K562 (cell line): ENCODE data around the gene GEMIN5. TPM values are rescaled to one million over a fixed set of nuclear protein-coding genes. Genes with fewer than 3 reads are reported as not detected.
A peak's percentile ranks its signal among the peaks of the same experiment; 100 is the strongest.

Experiments used
- ATAC-seq: fragments of 200-7000 bp; cut with Tn5 transposase; 3 replicates; pipeline ENCODE4 v1.9.1; 2020; ENCODE audit warnings: moderate library complexity
- BruUV-seq: library from RNA; stranded (reverse); fragments of 400-500 nt; replicated peaks from 2 replicates; lab custom pipeline; 2021; lab: Mats Ljungman, UMichigan
- CTCF ChIA-PET: fragments of 300-600 bp; formaldehyde crosslinking; extraction: SDS; loops from one replicate; lab custom pipeline; 2021; ENCODE audit warnings: low intra/inter-chr PET ratio; lab: Yijun Ruan, JAX
- POLR2A ChIA-PET: fragments of 300-600, 350-650 bp; sonication (Branson Sonifier 250); formaldehyde crosslinking; extraction: SDS; loops from one replicate; lab custom pipeline; 2021; ENCODE audit warnings: antibody characterized with exemption, inconsistent platforms; lab: Yijun Ruan, JAX
- DNase-seq, 4 experiments: peaks; one replicate each; pipeline versions ENCODE4 v3.0.0 to v3.0.0-alpha.2; 2011 to 2018; ENCODE audit warnings: low spot score in 3 of 4, mixed read lengths in 3 of 4; ENCODE audit errors: extremely low read depth in 1 of 4
- FAIRE-seq: peaks from 2 replicates; lab custom pipeline; 2011; peaks lifted over from hg19 to GRCh38; lab: Jason Lieb, UNC
- H2AFZ ChIP-seq: 2 replicates; pipeline ENCODE4 v1.6.0; 2011; ENCODE audit warnings: low read depth, low read length, control low read depth, inconsistent platforms
- H3K27ac ChIP-seq: fragments of 200-600 bp; 3 replicates; pipeline ENCODE4 v1.8.0; 2011; ENCODE audit warnings: low read depth, mild to moderate bottlenecking, control low read depth, inconsistent platforms, low read length, moderate library complexity, mixed read lengths; ENCODE audit errors: extremely low read depth
- H3K27me3 ChIP-seq, 2 experiments: fragments of 300-600 bp in 1 of 2; 2 replicates in 1 of 2; 3 replicates in 1 of 2; pipeline versions ENCODE4 v1.6.0 to v1.8.0; 2011; ENCODE audit warnings: inconsistent platforms in 2 of 2, low read length in 2 of 2, mild to moderate bottlenecking in 1 of 2, mixed read lengths in 1 of 2, moderate library complexity in 1 of 2; ENCODE audit not compliant: control insufficient read depth in 2 of 2, insufficient read depth in 2 of 2
- H3K36me3 ChIP-seq: fragments of 300-600 bp; 3 replicates; pipeline ENCODE4 v1.8.0; 2011; ENCODE audit warnings: mild to moderate bottlenecking, low read length, inconsistent platforms; ENCODE audit not compliant: control insufficient read depth, insufficient read depth
- H3K4me1 ChIP-seq, 2 experiments: fragments of 200-600 bp in 1 of 2; replicated peaks in 1 of 2; 2 replicates in 1 of 2; 3 replicates in 1 of 2; pipeline versions ENCODE4 v1.5.1 to v1.8.0; 2011; ENCODE audit warnings: inconsistent platforms in 2 of 2, low read length in 2 of 2, mild to moderate bottlenecking in 1 of 2, mixed read lengths in 1 of 2, moderate library complexity in 1 of 2; ENCODE audit not compliant: control insufficient read depth in 2 of 2, insufficient read depth in 2 of 2
- H3K4me2 ChIP-seq: 2 replicates; pipeline ENCODE4 v1.6.1; 2011; ENCODE audit warnings: low read length, control low read depth, inconsistent platforms, mixed read lengths; ENCODE audit not compliant: insufficient read depth
- H3K4me3 ChIP-seq: fragments of 200-600 bp; sonication (generic), shearing (Covaris generic); 2 replicates; pipeline ENCODE4 v1.5.1; 2016; ENCODE audit warnings: control low read depth, inconsistent platforms
- H3K79me2 ChIP-seq: fragments of 200-600 bp; 3 replicates; pipeline ENCODE4 v1.8.0; 2011; ENCODE audit warnings: low read length, inconsistent platforms; ENCODE audit not compliant: control insufficient read depth, insufficient read depth
- H3K9ac ChIP-seq, 2 experiments: 2 replicates each; pipeline versions ENCODE4 v1.6.0 to v1.6.1; 2011; ENCODE audit warnings: low read depth in 2 of 2, low read length in 2 of 2, control low read depth in 1 of 2, inconsistent platforms in 1 of 2, mild to moderate bottlenecking in 1 of 2, mixed read lengths in 1 of 2; ENCODE audit not compliant: insufficient read depth in 1 of 2
- H3K9me1 ChIP-seq: one replicate; pipeline ENCODE4 v1.6.0; 2011; ENCODE audit warnings: inconsistent platforms, mild to moderate bottlenecking, low read length, moderate library complexity; ENCODE audit not compliant: control insufficient read depth, insufficient read depth
- H3K9me3 ChIP-seq: replicated peaks from 2 replicates; pipeline ENCODE4 v1.5.1; 2011; ENCODE audit warnings: low read depth, low read length, inconsistent platforms; ENCODE audit not compliant: control insufficient read depth, insufficient read depth
- H4K20me1 ChIP-seq: replicated peaks from 2 replicates; pipeline ENCODE4 v1.6.1; 2011; ENCODE audit warnings: low read length, inconsistent platforms, mixed read lengths; ENCODE audit not compliant: control insufficient read depth, insufficient read depth
- BRCA1 ChIP-seq, 2 experiments: fragments of 450-650 bp in 1 of 2; sonication (generic) in 1 of 2; formaldehyde crosslinking in 1 of 2; IDR thresholded peaks; 2 replicates each; pipeline versions ENCODE4 v1.5.0 to v1.6.1; 2017 to 2020; ENCODE audit warnings: mild to moderate bottlenecking in 1 of 2, missing genetic modification reagents in 1 of 2
- CC2D1A ChIP-seq: fragments of 450-650 bp; IDR thresholded peaks from 2 replicates; pipeline ENCODE4 v1.6.1; 2017; ENCODE audit warnings: mild to moderate bottlenecking
- CEBPB ChIP-seq: fragments of 450-650 bp; IDR thresholded peaks from 2 replicates; pipeline ENCODE4 v1.6.1; 2016; ENCODE audit warnings: missing genetic modification characterization, missing compliant biosample characterization
- CEBPG ChIP-seq, 3 experiments: fragments of 200-800 bp in 1 of 3; sonication (Bioruptor generic) in 1 of 3; sonication (generic) in 1 of 3; formaldehyde crosslinking in 1 of 3; IDR thresholded peaks in 2 of 3; conservative IDR thresholded peaks in 1 of 3; 2 replicates each; pipeline versions ENCODE4 v1.6.1 to v1.8.0; 2016 to 2022; ENCODE audit warnings: missing compliant biosample characterization in 2 of 3, missing genetic modification characterization in 2 of 3, mild to moderate bottlenecking in 1 of 3, missing genetic modification reagents in 1 of 3
- DDX20 ChIP-seq: fragments of 450-650 bp; IDR thresholded peaks from 2 replicates; pipeline ENCODE4 v1.6.1; 2016; ENCODE audit warnings: missing genetic modification characterization, low read depth, mild to moderate bottlenecking, missing compliant biosample characterization, moderate library complexity
- ERF ChIP-seq: fragments of 450-650 bp; formaldehyde crosslinking; IDR thresholded peaks from 2 replicates; pipeline ENCODE4 v1.4.0; 2020; ENCODE audit warnings: mild to moderate bottlenecking, mixed read lengths
- ESRRA ChIP-seq: fragments of 450-650 bp; IDR thresholded peaks from 2 replicates; pipeline ENCODE4 v1.6.1; 2014; ENCODE audit warnings: low read depth, mild to moderate bottlenecking, moderate library complexity, borderline replicate concordance
- EZH2 ChIP-seq: IDR thresholded peaks from 2 replicates; pipeline ENCODE4 v1.6.1; 2012; ENCODE audit warnings: low read depth, mild to moderate bottlenecking, inconsistent platforms, low read length, borderline replicate concordance
- GABPB1 ChIP-seq: sonication (generic); formaldehyde crosslinking; IDR thresholded peaks from 2 replicates; pipeline ENCODE4 v1.8.0; 2022; ENCODE audit warnings: mild to moderate bottlenecking, missing genetic modification reagents
- KAT7 ChIP-seq: sonication (generic); formaldehyde crosslinking; IDR thresholded peaks from 2 replicates; pipeline ENCODE4 v1.8.0; 2022; ENCODE audit warnings: missing genetic modification reagents, mild to moderate bottlenecking, borderline replicate concordance
- KDM1A ChIP-seq, 2 experiments: fragments of 450-650 bp; IDR thresholded peaks; 2 replicates each; pipeline ENCODE4 v1.6.1; 2016; ENCODE audit warnings: mild to moderate bottlenecking in 2 of 2
- MXI1 ChIP-seq: IDR thresholded peaks from 2 replicates; pipeline ENCODE4 v1.6.1; 2011; ENCODE audit warnings: low read depth, mild to moderate bottlenecking, improper control_type of control experiment, low read length
- NFXL1 ChIP-seq: fragments of 450-650 bp; formaldehyde crosslinking; IDR thresholded peaks from 2 replicates; pipeline ENCODE4 v1.4.0; 2021; ENCODE audit warnings: mild to moderate bottlenecking
- POU5F1 ChIP-seq: fragments of 150-350 bp; IDR thresholded peaks from 2 replicates; pipeline ENCODE4 v1.6.1; 2014; ENCODE audit warnings: borderline replicate concordance, low read length, low read depth, mild to moderate bottlenecking; ENCODE audit not compliant: partially characterized antibody
- PTBP1 ChIP-seq: fragments of 200-400 bp; formaldehyde crosslinking; IDR thresholded peaks from 2 replicates; pipeline ENCODE4 v1.6.1; 2017; ENCODE audit warnings: low read depth, low read length
- RBM22 ChIP-seq: fragments of 200-400 bp; formaldehyde crosslinking; IDR thresholded peaks from 2 replicates; pipeline ENCODE4 v1.6.1; 2018; ENCODE audit warnings: low read length, low read depth; ENCODE audit not compliant: poor library complexity, severe bottlenecking
- RFX1 ChIP-seq: fragments of 450-650 bp; IDR thresholded peaks from 2 replicates; pipeline ENCODE4 v1.6.1; 2016; ENCODE audit warnings: mild to moderate bottlenecking, moderate library complexity
- TAF1 ChIP-seq: IDR thresholded peaks from 2 replicates; pipeline ENCODE4 v1.6.1; 2011; ENCODE audit warnings: mild to moderate bottlenecking, low read length, moderate library complexity; ENCODE audit not compliant: insufficient read depth, control insufficient read depth, severe bottlenecking; ENCODE audit errors: extremely low read depth
- ZNF354B ChIP-seq: fragments of 250-450 bp; sonication (Bioruptor Pico); IDR thresholded peaks from 2 replicates; pipeline ENCODE4 v1.4.0; 2020
- ZNF551 ChIP-seq: fragments of 250-450 bp; sonication (Bioruptor Pico); IDR thresholded peaks from 2 replicates; pipeline ENCODE4 v1.5.0; 2021; ENCODE audit warnings: mild to moderate bottlenecking, moderate library complexity
- WGBS: fragments of 100-300 bp; shearing (Covaris generic); methylation state at CpG from one replicate; pipeline ENCODE4 v1.1.6; 2016; ENCODE audit warnings: low coverage, mixed read lengths; ENCODE audit not compliant: insufficient coverage; ENCODE audit errors: missing lambda C conversion rate; 5-methylcytosine and 5-hydroxymethylcytosine counted together
- in situ Hi-C: fragments of 300-500 bp; cut with MboI; formaldehyde crosslinking; loops from 4 replicates; pipeline ENCODE4 v1.15.0; 2018; ENCODE audit warnings: inconsistent platforms, mixed read lengths
- intact Hi-C: fragments of 100-400 bp; cut with micrococcal nuclease; formaldehyde crosslinking; loops from 2 replicates; pipeline ENCODE4 v1.14.2; 2022
- polyA plus RNA-seq, 8 experiments: library from polyadenylated mRNA; depleted of rRNA in 4 of 8; stranded (reverse) in 5 of 8; unstranded in 3 of 8; fragments of >200 nt; fragmentation: Nextera tagmentation in 2 of 8; fragmentation: Illumina TruSeq in 1 of 8; extraction: Ambion mirVana in 2 of 8; extraction: Trizol in 1 of 8; gene quantifications; 2 replicates each; pipeline versions ENCODE4 v1.2.1 to v1.2.3, GENCODE V29; 2011 to 2014; ENCODE audit warnings: inconsistent platforms in 1 of 8, missing spikeins in 1 of 8
- total RNA-seq, 7 experiments: library from RNA; depleted of rRNA in 6 of 7; stranded (reverse); fragments of >200 nt in 6 of 7; fragmentation: Illumina TruSeq in 2 of 7; extraction: Trizol in 2 of 7; gene quantifications; 2 replicates each; pipeline versions ENCODE4 v1.2.1 to v1.2.3, GENCODE V29; 2011 to 2021; ENCODE audit warnings: low replicate concordance in 1 of 7
- TF ChIP-seq, protein P1 (sequence below): fragments of 250-450 bp; sonication (Bioruptor Pico); IDR thresholded peaks from 2 replicates; pipeline ENCODE4 v1.9.0; 2021; ENCODE audit warnings: mild to moderate bottlenecking

The GEMIN5 gene
- total and polyA plus RNA-seq, 9 of the 15 experiments (the other 6 are each of a cell fraction or from before 2014, with no cell fraction given): 10.3 to 48.2 (median 34.7) TPM

DNA sequence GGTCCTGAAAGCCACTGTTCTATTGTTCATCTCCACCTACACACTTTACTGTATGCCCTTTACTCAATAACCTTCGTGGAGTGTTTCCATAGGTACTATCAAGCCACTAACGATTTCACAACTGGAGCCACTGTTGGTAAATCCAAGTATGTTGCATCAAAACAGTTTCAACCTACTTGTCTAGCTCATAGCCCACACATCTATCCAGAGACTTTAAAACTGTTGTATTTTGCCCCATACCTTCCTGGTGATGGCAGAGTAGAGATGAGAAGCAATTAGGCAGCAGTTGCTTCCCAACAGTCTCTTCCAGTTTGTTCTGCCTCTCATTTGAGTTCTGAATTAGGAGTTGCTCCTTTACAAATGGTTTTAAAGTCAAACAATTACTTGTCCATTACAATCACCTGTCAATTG lies 88.2 kb downstream of the GEMIN5 start:
- no peak for DNase-seq
- 8% methylated on average over 2 of the region's 2 CpGs for WGBS
- ChIA-PET POLR2A (interaction anchor here (1.0 to 2.4 kb wide), 3 partner anchors 13 to 28 kb away, joined by 3 to 9 read pairs (median 3); no protein-coding TSS in a partner anchor), CTCF (no interaction called here)
- BruUV-seq: no TSS peak
- intact Hi-C loops (no loop called here), in situ Hi-C loops (no loop called here)
- H3K9me1 ChIP-seq: no peaks in the 10 kb centered on the region
- peak overlapping the region; percentile 95 for H2AFZ ChIP-seq
- ATAC-seq: peak; percentile 41
- H3K4me2 ChIP-seq: peak overlapping the region; percentile 81
- FAIRE-seq: peak; percentile 61
- H3K9me3 ChIP-seq: no peaks in the 10 kb centered on the region
- no peak overlapping the region for H3K4me3 ChIP-seq
- TF ChIP-seq ZNF354B (CRISPR knock-in tag) (no peak), DDX20 (tag) (no peak), ESRRA (0 out of 2 replicates have a peak, but pooled peaks have one; percentile 20), NFXL1 (CRISPR knock-in tag) (no peak), CC2D1A (no peak), KDM1A (IDR thresholded peaks at IDR 0.05) (no peak), CEBPG (CRISPR knock-in tag; IDR thresholded peaks at IDR 0.05) (no peak), CEBPG (tag; conservative IDR thresholded peaks at IDR 0.05 in 1 of 2, IDR thresholded peaks at IDR 0.05 in 1 of 2) (peak; percentile 75 to 81), ERF (CRISPR knock-in tag) (no peak), TAF1 (no peak), BRCA1 (IDR thresholded peaks at IDR 0.05) (no peak), BRCA1 (CRISPR knock-in tag; IDR thresholded peaks at IDR 0.05) (no peak), KAT7 (CRISPR knock-in tag) (no peak), MXI1 (no peak), RBM22 (no peak), RFX1 (peak; percentile 53), GABPB1 (CRISPR knock-in tag) (no peak), ZNF551 (CRISPR knock-in tag) (no peak), EZH2 (no peak), PTBP1 (no peak), POU5F1 (no peak), CEBPB (peak; percentile 93)
- TF ChIP-seq, protein P1, sequence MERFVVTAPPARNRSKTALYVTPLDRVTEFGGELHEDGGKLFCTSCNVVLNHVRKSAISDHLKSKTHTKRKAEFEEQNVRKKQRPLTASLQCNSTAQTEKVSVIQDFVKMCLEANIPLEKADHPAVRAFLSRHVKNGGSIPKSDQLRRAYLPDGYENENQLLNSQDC: no peak
- no peaks in the 10 kb centered on the region for H4K20me1 ChIP-seq
- H3K27me3 ChIP-seq: no peaks in the 10 kb centered on the region
- H3K27ac ChIP-seq: peak overlapping the region; percentile 44; the same call in 1 of the 3 replicates
- H3K9ac ChIP-seq: peak overlapping the region in 1 of 2 experiments; percentile 23; a peak in 2 of 4 replicates
- H3K36me3 ChIP-seq: 0 out of 3 replicates have a peak, but pooled peaks cover 2% of the 10 kb centered on the region
- no peaks in the 10 kb centered on the region for H3K79me2 ChIP-seq
- peaks cover 5 to 28% of the 10 kb centered on the region in 2 experiments for H3K4me1 ChIP-seq
